ENCODE data around the gene GRM4.
"Not testable (repeated sequence)": the region's sequence is repeated elsewhere in the genome, so short reads cannot be mapped to it uniquely, and the experiment has no call there.

Gene GRM4

GRCh38 chr6:34022873-34023255, 123.0 kb downstream of the GRM4 start:
- no peak for DNase-seq (ENCODE audit: low read depth, low spot score)

- no peak for DNase-seq (ENCODE audit: low read depth, low spot score)
Observed at GRCh38 chr6:34022250-34022872, 123.5 kb downstream of the GRM4 start.

- DNase-seq (ENCODE audit: low read depth, low spot score): no peak
Observed at GRCh38 chr6:34021554-34022190, 124.2 kb downstream of the GRM4 start.

- no peak for DNase-seq (ENCODE audit: low read depth, low spot score)
Observed at GRCh38 chr6:34020807-34021553, 124.9 kb downstream of the GRM4 start.

- DNase-seq (ENCODE audit: low read depth, low spot score): no peak
Observed at GRCh38 chr6:34020278-34020677, 125.6 kb downstream of the GRM4 start.

GRCh38 chr6:34018961-34019606, 126.8 kb downstream of the GRM4 start:
- no peak for DNase-seq (ENCODE audit: low read depth, low spot score)

GRCh38 chr6:34018026-34018425, 127.9 kb downstream of the GRM4 start:
- no peak for DNase-seq (ENCODE audit: low read depth, low spot score)

- no peak for DNase-seq (ENCODE audit: low read depth, low spot score)
Observed at GRCh38 chr6:34017106-34017805, 128.6 kb downstream of the GRM4 start.

- DNase-seq (ENCODE audit: low read depth, low spot score): not testable (repeated sequence)
Observed at GRCh38 chr6:34016573-34016972, 129.3 kb downstream of the GRM4 start.

- no peak for DNase-seq (ENCODE audit: low read depth, low spot score)
Observed at GRCh38 chr6:34015586-34015985, 130.3 kb downstream of the GRM4 start.

- DNase-seq (ENCODE audit: low read depth, low spot score): no peak
Observed at GRCh38 chr6:34011264-34011663, 134.6 kb downstream of the GRM4 start.

GRCh38 chr6:34005901-34006531, 139.9 kb downstream of the GRM4 start:
- DNase-seq (ENCODE audit: low read depth, low spot score): no peak

- DNase-seq (ENCODE audit: low read depth, low spot score): no peak
Observed at GRCh38 chr6:34004706-34005105, 141.2 kb downstream of the GRM4 start.

GRCh38 chr6:34003962-34004361, 141.9 kb downstream of the GRM4 start:
- DNase-seq (ENCODE audit: low read depth, low spot score): no peak

GRCh38 chr6:34001706-34002621, 143.9 kb downstream of the GRM4 start:
- no peak for DNase-seq (ENCODE audit: low read depth, low spot score)

GRCh38 chr6:34000281-34000680, 145.6 kb downstream of the GRM4 start:
- no peak for DNase-seq (ENCODE audit: low read depth, low spot score)

GRCh38 chr6:33999567-33999966, 146.3 kb downstream of the GRM4 start:
- no peak for DNase-seq (ENCODE audit: low read depth, low spot score)

- no peak for DNase-seq (ENCODE audit: low read depth, low spot score)
Observed at GRCh38 chr6:33998660-33999059, 147.2 kb downstream of the GRM4 start.

- no peak for DNase-seq (ENCODE audit: low read depth, low spot score)
Observed at GRCh38 chr6:33997265-33997664, 148.6 kb downstream of the GRM4 start.

- DNase-seq (ENCODE audit: low read depth, low spot score): no peak
Observed at GRCh38 chr6:33996120-33996475, 149.8 kb downstream of the GRM4 start.
